HG03575 (cell line): ENCODE measurements around the gene C1orf53.

ENCODE experiments used
- ATAC-seq: cut with Tn5 transposase; IDR thresholded peaks from one replicate; pipeline ENCODE4 v1.9.1; 2021; ENCODE audit not compliant: unreplicated experiment, insufficient number of reproducible peaks, low FRiP score; ENCODE audit errors: extremely low read depth

C1orf53 gene

DNA sequence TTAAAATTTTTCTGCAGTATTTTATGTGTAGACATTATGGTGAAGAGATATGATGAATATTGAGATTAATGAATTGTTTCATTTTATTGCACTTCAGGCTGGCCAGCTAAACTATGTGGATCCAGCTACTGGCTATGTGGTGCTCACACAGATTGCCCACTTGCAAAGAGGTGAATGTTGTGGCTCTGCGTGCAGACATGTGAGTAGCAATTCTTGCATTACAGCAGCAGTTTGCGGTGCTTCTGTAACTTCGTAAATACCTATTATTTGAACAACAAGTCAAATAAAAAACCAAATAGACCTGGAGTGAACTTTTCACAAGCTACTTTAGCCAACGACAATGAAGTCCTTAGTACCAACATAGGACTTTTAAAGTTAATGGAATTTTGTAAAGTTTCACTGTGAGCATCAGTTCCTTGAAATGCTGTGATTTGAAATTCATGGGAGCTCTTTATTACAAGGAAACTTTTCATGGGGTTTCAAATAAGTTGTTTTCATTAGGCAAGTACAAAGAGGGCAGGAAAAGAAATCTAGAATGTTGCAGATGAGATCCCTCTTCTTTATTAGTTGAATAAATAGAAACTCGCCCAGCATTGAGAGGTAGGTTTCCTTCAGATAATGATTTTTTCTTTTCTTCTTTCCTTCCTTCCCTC, 3.4 kb downstream of the C1orf53 start:
- no peak for ATAC-seq

DNA sequence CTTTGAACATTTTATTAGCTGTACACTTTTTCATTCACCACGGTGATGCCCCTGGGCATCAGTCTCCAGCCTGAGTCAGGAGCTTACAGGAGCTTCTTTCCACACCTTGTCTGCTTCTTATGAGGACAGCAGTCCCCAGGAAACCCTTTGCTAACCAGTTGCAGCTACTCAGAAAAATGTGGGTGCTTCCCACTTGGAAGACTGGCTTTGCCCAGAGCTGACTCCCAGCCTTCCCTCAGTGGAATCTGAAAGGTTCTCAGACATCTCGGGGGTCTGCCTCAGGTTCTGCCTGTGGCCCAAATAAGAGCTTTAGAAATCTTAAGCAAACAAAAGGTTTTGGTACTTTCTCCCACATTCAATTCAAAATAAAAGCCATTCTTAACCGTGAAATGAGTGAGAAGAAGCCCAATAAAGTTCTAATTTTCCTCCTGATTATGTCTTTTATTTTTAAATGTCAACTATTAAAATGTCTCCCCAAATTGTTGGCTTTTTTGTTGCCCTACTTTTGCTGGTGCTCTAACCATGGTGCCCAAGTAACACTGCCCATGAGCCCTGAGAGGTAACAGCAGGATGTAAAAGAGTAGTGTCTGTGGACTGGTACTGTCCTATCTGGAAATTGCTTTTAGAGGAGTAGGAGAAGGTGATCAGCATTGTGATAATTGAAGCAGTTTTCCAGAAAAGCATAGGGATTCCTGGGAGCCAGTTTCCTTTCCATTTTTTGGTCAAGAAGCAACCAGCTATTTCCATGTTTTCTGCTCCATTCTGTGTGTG, 5.6 kb downstream of the C1orf53 start:
- ATAC-seq, result no peak

DNA sequence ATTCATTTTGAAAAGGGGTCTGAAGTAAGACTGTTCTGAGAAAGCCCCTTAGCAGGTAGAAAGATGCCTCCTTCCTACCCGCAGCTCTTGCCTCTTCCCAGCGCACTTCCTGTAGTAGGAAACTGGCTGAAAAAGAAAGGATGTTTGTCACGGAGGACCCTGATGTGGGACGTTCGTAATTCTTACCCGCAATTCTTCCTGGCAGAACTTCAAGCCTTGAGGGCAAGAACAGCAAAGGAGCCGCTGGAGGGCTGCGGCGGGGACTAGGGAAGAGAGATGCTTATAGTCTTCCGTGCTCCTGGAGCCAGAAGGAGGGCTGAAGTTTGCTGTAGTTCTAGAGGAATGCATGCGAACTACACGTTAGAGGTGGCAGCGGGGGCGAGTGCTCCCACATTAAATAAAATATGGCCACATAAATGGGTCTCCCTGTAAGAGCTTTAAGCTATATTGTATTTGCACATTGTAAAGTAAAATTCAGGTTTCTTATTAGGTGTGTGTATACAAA, 6.3 kb downstream of the C1orf53 start:
- ATAC-seq, result no peak

DNA sequence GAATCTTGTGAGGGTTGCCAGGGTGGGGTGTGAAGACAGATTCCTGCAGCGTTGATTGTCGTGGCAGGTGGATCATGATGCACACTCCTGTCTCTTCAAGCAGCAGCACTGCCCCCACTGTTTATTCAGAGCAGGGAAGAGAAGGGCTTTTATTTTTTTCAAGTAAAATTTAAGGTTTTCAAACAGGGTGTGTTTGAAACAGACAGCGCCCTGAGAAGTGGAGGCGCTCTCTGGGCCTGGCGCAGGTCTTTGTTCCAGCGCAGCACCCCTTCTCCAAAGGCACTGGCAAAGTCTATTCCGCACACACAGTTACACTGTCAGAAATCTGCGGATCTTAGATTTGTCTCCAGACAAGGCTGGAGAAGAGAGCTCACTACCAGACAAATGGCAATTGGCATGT, 7.0 kb downstream of the C1orf53 start:
- no peak for ATAC-seq

DNA sequence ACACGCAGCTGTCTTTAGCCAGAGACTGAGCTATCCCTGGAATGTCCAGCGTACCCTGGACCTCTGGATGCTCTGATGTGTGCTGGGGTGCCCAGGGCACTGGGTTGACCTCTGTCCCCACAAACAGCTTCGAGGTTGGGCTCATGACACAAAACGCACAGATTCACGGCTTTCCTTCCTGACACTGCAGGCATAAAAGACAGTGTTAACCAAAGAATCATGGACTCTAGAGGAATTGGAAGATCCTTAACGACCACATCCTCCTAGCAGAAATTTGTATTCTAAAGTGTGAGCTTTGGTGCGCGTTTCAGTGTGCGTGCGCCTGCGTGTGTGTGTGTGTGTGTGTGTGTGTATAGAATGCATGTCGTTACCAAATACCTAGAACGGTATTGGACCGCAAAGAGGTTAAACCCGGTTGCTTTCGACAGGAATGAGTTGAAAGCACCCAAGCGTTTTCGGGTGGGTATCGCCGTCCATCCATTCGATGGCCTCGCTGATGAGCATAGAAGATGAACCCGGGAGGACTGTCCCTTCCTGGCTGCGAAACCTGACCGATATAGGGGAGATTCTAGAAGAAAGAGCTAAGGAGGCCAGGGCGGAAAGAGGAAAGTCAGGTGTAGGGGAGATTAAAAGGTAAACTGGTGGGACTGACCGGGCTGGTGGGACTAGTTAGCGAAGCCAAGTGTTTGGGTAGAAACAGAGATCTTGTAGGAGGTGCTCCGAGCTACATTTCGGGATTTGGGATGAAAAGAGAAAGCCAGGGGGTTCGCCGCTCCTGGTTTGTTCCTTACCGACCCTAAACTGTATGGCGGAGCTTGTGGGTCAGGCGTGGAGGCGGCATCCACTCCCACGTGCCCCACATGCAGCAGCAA, 7.9 kb downstream of the C1orf53 start:
- no peak for ATAC-seq

DNA sequence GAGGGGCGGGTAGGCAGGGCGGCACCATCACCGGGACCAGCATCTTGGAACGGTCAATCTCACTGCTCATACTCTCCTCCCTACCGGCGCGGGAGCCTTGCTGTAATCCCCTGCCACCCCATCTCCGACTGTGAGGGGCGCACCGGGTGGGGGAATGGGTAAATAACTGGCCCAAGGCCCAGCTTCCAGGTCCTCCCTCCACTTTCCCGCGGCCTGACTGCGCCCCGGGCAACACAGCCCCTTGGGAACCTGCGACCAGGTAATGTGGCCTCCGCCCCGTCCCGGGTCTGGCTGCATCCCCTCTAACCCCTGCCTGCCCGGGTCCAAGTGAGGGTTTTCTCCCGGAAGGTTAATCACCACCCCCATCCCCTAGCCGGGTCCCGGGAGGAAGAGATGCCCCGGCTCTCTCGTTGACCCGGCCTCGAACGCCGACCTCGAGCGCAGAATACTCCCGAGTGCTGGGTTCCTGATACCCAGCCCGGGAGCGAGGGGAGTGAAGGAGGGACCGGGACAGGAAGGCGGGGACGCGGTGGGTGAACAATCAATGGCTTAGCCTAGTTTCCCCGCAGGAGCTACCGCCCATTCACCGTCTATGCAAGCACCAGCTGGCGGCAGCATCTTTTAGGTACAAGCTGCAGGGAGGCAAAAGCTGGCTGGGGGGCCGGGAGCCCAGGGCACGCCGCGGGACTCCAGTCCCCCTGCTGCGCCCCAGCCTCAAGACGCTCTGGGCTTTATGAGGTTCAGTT, 8.9 kb downstream of the C1orf53 start:
- ATAC-seq, result no peak

DNA sequence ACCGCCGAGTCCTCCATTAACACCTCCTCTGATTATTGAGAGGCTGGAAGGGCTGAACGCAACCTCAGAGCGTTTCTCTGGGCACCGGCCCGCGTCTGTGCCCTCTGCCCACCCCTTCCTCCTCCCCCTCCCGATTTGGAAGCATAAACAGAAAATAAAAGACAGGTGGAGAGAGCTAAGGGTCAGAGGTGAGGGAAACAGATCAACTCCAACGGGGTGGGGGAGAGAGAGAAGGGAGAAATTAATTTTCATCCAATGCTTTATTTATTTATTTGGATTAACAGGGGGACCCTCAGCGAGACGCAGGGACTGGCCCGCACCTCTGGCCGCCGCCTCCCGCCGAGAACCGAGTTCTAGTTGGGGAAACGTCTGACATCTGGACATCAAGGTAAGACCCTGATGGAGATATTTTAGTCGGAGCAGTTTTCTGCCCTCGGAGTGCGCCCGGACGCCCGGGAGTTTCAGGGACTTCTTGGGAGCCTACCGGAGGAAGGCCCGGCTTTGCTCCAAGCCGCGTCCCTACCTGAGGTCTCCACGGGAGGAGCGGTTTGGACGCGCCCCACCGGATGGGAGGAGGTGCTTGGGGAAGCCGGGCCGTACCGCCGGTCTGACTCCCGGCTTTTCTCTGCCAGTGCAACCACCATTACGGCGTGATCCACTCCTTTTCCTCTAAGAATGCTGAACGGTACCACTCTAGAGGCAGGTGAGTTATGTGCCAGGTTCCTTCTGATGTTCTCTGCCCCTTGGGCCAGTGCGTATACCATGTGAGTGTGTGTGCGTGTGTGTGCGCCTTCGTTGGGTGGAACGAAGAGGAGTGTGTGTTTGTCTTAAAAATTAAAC, 9.6 kb downstream of the C1orf53 start:
- no peak for ATAC-seq

DNA sequence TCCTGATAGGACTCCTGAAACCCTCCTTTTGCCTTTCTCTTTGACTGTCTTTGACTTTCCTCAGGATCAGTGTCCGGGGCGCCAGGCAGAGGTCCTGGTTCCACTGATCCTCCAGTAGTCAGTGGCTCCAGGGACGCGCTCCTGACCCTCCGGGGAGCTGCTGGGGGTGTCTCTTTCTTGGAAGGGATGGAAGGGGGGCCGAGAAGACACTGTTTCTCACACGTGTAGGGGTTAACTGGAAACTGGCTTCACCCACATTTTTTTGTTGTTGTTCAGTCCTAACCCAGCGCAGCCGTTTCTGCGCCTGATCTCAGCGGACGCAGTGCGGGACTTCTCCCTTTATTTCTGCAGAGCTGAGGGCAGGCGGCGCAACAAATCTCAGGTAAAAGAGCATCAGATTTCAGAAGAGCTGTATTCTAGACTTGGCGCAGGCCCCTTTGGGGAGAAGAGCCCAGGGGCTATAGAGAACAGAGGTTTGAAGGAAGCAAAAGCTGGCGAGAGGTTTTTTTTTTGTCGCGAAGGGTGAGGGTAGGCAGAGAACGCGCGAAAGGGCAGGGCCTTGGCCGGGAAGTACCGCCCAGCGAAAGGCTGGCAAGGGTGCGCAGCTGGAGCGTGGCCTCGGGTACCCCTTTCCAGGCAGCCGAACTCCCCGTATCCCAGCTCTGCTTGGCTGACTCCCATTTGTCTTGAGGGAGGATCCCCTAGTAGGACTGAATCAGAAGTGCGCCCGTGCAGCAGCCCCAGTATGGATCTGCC, 10.5 kb downstream of the C1orf53 start:
- ATAC-seq, result no peak

DNA sequence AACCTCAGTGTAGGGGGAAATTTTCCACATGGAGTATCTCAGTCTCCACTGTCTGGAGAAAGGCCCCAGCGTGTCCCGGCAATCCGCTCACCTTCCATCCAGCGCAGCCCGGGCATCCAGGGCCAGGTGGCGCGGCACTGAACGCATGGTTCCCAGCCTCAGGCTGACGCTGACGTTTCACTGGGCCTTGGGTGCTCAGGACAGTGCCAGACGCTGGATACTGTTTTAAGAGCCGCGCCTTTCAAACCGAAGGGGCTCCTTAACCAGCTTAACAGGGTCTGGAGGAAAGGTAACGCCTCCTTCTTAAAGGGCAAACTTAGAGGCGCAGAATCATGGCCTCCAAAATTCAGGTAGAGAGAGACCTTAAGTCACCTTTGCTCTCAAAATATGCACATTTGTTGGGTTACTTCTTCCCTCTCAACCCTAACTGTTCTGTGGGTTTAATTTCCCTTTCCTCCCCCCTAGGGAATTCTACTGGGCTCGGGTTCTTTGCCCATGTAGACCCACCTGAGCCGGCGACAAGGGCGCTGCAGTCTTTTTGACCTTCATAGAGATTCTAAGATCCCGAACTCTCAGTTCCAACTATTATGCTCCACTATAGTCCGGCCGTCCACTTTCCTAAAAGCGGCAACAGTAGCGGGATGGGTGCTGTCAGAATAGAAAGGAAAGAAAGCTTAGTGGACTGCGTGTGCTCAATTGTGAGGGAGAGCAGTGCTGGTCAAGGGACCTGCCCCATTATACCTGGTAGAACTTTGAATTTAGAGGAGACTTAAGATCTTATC, 11.3 kb downstream of the C1orf53 start:
- ATAC-seq, result no peak

DNA sequence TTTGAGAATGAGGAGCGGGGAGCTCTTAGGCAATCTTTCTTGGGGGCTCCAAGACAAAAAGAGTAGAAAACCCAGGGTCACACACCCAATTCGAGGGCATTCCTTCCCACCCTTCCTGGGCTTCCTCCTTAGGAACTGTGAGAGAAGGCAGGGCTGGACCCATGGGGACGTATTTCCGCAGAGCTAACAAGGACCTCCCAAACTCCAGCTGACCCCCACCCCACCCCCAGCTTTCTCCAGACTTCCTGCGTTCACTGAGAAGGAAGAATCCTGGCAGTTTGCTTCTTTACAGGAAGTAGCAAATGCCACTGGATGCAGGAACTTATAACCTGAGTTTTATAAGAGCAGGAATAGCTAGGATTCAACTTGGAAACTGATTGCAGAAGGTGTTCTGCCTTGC, 12.1 kb downstream of the C1orf53 start:
- no peak for ATAC-seq

DNA sequence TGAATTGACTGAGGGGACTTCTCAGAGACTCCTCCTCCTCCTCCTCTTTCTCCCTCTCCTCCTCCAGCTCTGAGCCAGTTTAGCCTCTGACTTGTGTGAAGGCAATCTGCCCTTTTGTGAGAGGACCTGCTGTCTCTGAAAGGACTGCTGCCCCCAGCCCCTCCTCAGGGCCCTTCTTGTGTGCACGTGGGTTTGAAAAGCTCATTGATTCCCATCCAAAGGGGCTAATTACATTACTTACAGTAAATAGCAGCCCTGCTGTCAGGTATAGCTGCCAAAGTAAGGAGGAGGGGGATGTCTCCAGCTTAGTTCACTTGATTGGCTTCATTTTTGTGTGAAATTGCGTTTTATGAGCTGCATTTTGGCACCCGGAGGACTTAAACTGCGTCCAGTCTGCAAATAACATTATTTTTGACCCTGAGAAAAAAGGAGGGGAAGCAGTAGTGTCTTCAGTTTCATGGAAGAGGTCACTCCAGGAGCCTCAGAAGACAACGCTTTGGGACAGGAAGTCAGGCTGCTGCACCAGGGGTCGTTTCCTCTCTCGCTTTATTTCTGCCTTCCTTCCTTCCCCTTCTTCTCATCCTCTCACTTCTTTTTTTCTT, 12.9 kb downstream of the C1orf53 start:
- ATAC-seq, result no peak

DNA sequence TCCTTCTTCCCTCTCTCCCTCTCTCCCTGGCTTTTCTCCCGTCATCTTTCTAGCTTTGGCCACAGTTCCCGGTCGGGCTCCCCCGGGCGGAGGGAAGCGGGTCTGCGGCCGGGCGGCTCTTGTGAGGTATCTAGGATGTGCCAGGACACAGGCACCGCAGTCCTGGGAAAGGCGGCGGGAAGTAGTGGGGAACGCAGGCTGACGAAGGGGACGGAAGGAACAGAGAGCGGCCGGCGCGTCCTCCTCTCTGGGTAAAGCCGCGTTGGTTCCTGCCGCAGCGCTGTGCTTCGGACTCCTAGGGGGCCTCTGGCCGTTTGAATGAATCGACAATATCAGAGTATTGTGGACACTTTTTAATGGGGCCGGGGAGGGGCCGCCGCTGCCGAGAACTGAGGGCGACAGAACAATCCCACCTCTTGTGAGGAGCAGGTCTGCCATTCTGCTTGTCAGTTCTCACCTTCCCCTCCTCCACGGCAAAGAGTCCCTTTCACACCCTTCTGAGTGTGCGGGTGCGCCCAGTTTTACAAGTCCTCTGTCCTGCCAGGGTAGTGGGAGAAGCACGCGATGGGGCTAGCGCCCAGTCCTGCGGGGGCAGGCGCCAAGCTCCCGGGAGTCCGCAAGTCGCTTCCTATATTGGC, 13.6 kb downstream of the C1orf53 start:
- ATAC-seq, result no peak

DNA sequence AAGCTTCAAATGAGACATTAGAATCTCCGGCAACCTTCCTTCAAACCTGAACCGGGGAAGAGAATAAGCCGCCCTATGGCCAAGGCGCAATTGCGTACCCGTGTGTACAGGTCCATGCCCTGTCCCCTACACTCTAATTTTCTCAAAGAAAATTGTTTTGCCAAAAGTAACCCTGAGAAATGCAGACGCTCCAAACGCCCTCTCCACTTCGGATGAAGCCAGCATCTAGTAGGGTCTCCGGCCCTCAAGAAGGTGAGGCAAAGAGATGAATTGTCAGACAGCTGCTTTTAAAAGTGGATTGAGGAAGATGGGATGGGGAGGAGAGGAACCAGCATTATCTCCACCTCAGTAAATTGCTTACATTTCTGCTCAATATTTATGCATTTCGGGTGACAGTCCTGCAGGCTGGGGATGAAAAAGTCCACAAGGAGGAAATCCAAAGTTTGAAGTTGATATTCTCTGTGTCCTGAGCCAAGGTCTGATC, 14.1 kb downstream of the C1orf53 start:
- ATAC-seq, result no peak

DNA sequence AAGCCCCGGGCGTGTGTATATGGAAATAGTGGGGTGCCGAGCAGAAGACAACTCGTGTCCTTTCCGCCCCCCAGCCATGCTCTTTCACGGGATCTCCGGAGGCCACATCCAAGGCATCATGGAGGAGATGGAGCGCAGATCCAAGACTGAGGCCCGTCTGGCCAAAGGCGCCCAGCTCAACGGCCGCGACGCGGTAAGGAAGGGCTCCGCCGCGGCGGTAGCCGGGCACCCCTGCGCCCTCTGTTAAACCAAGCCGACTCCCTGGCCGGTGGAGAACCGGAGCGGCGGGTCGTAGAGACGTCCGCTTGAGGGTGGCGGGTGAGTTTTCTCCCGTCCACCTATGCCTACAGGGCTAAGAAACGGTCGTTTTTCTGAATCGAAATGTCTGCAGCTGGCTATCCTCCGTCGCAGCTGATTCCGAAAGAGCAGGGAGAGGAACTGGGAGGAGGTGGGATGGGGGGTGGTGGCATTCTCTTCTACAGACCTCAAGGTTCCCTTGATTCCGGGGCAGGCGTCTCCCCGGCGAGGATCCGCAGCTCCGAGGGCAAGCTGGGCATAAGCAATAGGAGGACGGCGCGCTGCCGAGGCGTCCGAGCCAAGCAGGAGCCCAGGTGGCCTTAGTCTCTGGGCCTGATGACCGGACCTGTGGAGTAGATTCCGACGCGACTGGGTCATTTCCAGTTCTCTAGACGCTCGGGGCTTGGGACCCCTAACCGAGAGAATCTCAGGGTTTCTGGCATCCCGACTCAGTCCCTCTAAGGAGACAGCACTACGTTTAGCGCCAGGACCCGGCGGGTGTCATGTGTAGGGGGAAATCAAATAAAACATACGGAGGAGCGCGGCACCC, 15.6 kb downstream of the C1orf53 start:
- no peak for ATAC-seq

DNA sequence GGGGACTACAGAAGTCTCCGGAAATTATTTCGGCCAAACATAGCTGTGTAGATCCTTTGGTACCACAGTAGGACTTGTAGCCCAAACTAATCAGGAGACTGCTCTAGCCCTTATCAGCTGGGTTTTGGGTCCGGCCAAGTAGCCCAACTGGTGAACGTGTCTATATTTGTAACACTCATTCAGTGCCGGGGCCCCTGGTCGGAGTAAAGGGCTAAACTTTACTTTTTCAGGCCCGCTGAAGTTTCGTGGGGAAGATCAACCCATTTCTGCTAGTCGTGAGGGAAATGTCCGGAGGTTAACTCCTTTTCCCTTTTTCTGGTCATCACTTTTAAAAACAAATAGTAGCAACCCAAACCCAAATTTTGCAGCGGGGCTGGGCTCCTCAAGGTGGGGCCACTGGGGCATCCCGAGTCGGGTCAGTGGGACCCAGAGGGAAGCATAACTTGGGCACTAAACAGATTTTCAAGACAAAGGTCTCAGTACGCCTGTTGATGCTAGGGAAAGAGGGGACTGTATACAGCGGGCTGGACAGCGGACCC, 16.4 kb downstream of the C1orf53 start:
- ATAC-seq, result no peak
